Body of pancreas (tissue), 4 donors: ENCODE results near the gene FAHD2A.

Experiments used
- POLR2A ChIP-seq, 3 donors: fragments of 450-650 bp; IDR thresholded peaks; one replicate each; pipeline ENCODE4 v1.6.1; 2016; ENCODE audit warnings: antibody characterized with exemption in 3 of 3, mild to moderate bottlenecking in 2 of 3
- TF ChIP-seq, protein P1 (sequence below), 7 experiments: fragments of 450-650 bp in 4 of 7; fragments of 200-600 bp in 3 of 7; sonication (generic) in 3 of 7; IDR thresholded peaks; one replicate each; pipeline ENCODE4 v1.5.1; 2016 to 2019; ENCODE audit warnings: antibody characterized with exemption in 7 of 7

DNA sequence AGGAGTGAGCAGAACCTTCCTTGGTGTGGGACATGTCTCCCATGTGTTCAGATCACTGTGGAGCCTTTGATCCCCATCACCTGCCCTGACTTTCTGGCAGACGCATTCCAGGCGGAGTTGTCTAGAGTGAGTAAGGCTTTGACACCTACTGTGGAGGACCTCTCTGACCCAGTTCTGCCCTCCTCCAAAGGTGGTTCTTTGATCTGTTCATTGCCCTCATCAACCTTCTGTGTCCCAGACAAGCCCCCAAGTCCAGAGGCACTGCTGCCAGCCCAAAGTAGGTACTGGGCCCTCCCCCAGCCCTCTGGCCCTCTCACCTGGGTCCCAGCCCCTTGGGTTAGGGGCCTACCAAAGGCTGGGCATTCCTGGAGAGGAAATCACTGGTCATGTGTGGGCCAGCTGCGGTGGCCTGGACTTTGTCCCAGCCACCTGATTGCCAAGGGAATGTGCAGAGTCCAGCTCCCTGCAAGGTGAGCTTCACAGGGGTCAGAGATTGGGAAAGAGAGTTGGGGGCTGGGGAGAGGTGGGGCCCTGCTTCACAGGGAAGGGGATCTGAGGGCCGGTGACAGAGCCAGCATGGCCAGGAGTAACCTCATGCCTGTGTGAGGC lies 12.1 kb upstream of the FAHD2A start:
- TF ChIP-seq POLR2A (IDR thresholded peaks at IDR 0.05), result no peak
- TF ChIP-seq, protein P1, sequence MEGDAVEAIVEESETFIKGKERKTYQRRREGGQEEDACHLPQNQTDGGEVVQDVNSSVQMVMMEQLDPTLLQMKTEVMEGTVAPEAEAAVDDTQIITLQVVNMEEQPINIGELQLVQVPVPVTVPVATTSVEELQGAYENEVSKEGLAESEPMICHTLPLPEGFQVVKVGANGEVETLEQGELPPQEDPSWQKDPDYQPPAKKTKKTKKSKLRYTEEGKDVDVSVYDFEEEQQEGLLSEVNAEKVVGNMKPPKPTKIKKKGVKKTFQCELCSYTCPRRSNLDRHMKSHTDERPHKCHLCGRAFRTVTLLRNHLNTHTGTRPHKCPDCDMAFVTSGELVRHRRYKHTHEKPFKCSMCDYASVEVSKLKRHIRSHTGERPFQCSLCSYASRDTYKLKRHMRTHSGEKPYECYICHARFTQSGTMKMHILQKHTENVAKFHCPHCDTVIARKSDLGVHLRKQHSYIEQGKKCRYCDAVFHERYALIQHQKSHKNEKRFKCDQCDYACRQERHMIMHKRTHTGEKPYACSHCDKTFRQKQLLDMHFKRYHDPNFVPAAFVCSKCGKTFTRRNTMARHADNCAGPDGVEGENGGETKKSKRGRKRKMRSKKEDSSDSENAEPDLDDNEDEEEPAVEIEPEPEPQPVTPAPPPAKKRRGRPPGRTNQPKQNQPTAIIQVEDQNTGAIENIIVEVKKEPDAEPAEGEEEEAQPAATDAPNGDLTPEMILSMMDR (IDR thresholded peaks at IDR 0.05), result no peak
